MM.1S (cell line): ENCODE measurements around the gene SH3BP4.

ENCODE experiments used
- EZH2 ChIP-seq: fragments of 300-600 bp; sonication (generic); optimal IDR thresholded peaks from 2 replicates; pipeline ENCODE3; 2017; ENCODE audit warnings: low read depth, mild to moderate bottlenecking, antibody characterized with exemption, low read length, mixed read lengths
- TF ChIP-seq, protein P1 (sequence below): fragments of 300-600 bp; sonication (generic); IDR thresholded peaks from 2 replicates; pipeline ENCODE4 v1.5.1; 2016; ENCODE audit warnings: antibody characterized with exemption, low read length, mixed read lengths

DNA sequence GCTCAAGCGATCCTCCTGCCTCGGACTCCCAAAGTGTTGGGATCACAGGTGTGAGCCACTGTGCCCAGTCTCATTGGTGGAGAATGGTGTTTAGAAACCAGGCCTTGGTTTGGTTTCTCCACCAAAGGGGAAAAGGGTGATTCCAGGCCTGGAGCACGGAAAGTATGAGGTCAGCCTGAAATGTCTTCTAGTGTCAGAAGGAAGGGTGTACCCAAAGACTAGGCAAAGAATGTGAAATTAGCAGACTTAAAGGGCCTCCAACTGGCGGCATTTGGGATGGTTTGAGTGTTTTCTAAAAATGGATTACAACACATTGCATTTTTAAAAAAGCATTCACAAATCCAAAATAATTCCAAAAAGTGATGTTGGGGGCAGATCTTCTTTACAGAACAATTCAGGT, 139.6 kb downstream of the SH3BP4 start:
- TF ChIP-seq, protein P1, sequence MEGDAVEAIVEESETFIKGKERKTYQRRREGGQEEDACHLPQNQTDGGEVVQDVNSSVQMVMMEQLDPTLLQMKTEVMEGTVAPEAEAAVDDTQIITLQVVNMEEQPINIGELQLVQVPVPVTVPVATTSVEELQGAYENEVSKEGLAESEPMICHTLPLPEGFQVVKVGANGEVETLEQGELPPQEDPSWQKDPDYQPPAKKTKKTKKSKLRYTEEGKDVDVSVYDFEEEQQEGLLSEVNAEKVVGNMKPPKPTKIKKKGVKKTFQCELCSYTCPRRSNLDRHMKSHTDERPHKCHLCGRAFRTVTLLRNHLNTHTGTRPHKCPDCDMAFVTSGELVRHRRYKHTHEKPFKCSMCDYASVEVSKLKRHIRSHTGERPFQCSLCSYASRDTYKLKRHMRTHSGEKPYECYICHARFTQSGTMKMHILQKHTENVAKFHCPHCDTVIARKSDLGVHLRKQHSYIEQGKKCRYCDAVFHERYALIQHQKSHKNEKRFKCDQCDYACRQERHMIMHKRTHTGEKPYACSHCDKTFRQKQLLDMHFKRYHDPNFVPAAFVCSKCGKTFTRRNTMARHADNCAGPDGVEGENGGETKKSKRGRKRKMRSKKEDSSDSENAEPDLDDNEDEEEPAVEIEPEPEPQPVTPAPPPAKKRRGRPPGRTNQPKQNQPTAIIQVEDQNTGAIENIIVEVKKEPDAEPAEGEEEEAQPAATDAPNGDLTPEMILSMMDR, result no peak
- no peak for TF ChIP-seq EZH2
